Gastrocnemius medialis (tissue), 4 donors: ENCODE data around the gene PDE6H. TPM values are rescaled to one million over a fixed set of nuclear protein-coding genes. Genes with fewer than 3 reads are reported as not detected.

Experiments used
- ATAC-seq, 2 donors: fragments of 150-250 bp; one replicate each; pipeline ENCODE4 v1.9.1; 2016
- DNase-seq, 2 donors: peaks; one replicate each; pipeline ENCODE4 v3.0.0-alpha.2; 2019
- H3K27ac ChIP-seq, 4 donors: fragments of 200-600 bp; sonication (generic); 1 replicate in 1 of 4; 2 replicates in 3 of 4; pipeline ENCODE4 v1.5.1; 2016 to 2018; ENCODE audit warnings: mild to moderate bottlenecking in 2 of 4, moderate library complexity in 1 of 4
- H3K27me3 ChIP-seq, 3 donors: fragments of 200-600 bp; sonication (generic) in 2 of 3; 1 replicate in 1 of 3; 2 replicates in 2 of 3; pipeline versions ENCODE4 v1.5.1 to v1.6.0; 2016 to 2019; ENCODE audit warnings: mild to moderate bottlenecking in 1 of 3, moderate library complexity in 1 of 3
- H3K36me3 ChIP-seq, 2 donors: fragments of 200-600 bp; sonication (generic) in 1 of 2; one replicate each; pipeline ENCODE4 v1.5.1; 2017 to 2018
- H3K4me1 ChIP-seq, 2 donors: fragments of 200-600 bp; sonication (generic) in 1 of 2; one replicate each; pipeline ENCODE4 v1.5.1; 2016 to 2017; ENCODE audit warnings: mild to moderate bottlenecking in 2 of 2
- H3K4me3 ChIP-seq, 4 donors: fragments of 200-600 bp; sonication (generic) in 3 of 4; 1 replicate in 1 of 4; 2 replicates in 3 of 4; pipeline ENCODE4 v1.5.1; 2016 to 2019; ENCODE audit warnings: mild to moderate bottlenecking in 2 of 4
- H3K9me3 ChIP-seq, 3 donors: fragments of 200-600 bp; sonication (generic) in 2 of 3; 1 replicate in 1 of 3; 2 replicates in 2 of 3; pipeline ENCODE4 v1.5.1; 2016 to 2019
- CTCF ChIP-seq, 5 experiments: fragments of 450-650 bp in 3 of 5; fragments of 200-600 bp in 2 of 5; sonication (generic) in 2 of 5; IDR thresholded peaks in 4 of 5; conservative IDR thresholded peaks in 1 of 5; 1 replicate in 4 of 5; 2 replicates in 1 of 5; pipeline ENCODE4 v1.5.1; 2016 to 2019; ENCODE audit warnings: antibody characterized with exemption in 5 of 5, mild to moderate bottlenecking in 3 of 5, moderate library complexity in 3 of 5
- POLR2A ChIP-seq, 2 donors: fragments of 450-650 bp; IDR thresholded peaks; one replicate each; pipeline ENCODE4 v1.6.1; 2017; ENCODE audit warnings: antibody characterized with exemption in 2 of 2, mild to moderate bottlenecking in 2 of 2, moderate library complexity in 2 of 2
- in situ Hi-C, 4 donors: fragments of 200-750 bp; cut with MboI; loops; one replicate each; pipeline versions ENCODE4 v1.15.0 to v1.8.0; 2017; ENCODE audit warnings: low sequenced_read_pairs in 4 of 4
- intact Hi-C: fragments of 100-400 bp; cut with DNase I; formaldehyde crosslinking; loops from one replicate; pipeline ENCODE4 v1.15.1; 2023; ENCODE audit warnings: low total_unique reads
- total RNA-seq, 4 donors: library from RNA; depleted of rRNA; stranded (reverse); fragments of >200 nt; gene quantifications; one replicate each; pipeline versions ENCODE4 v1.1.0 to v1.2.3, GENCODE V29; 2016

Gene PDE6H
- total RNA-seq, 4 donors from 2014 or later = not detected

GRCh38 chr12:14968478-14968877 is 4.4 kb upstream of the PDE6H start:
- H3K36me3 ChIP-seq = no peaks in the 10 kb centered on the region
- H3K4me1 ChIP-seq = no peaks in the 10 kb centered on the region
- no peak overlapping the region for H3K4me3 ChIP-seq
- in situ Hi-C loops = no loop called here
- TF ChIP-seq CTCF (IDR thresholded peaks at IDR 0.05 in 4 of 5, conservative IDR thresholded peaks at IDR 0.05 in 1 of 5) (no peak), POLR2A (IDR thresholded peaks at IDR 0.05) (no peak)
- ATAC-seq (no peak), DNase-seq (no peak)
- H3K27me3 ChIP-seq = no peaks in the 10 kb centered on the region
- no peak overlapping the region for H3K27ac ChIP-seq
- intact Hi-C loops = no loop called here
- no peaks in the 10 kb centered on the region for H3K9me3 ChIP-seq

- intact Hi-C loops = no loop called here
Observed at GRCh38 chr12:14970473-14970872, 2.4 kb upstream of the PDE6H start.

GRCh38 chr12:14974633-14975032 is 1.8 kb downstream of the PDE6H start:
- in situ Hi-C loops (loop anchor here in 3 of 4 donors (25.0 kb wide), 1 partner anchor 337 kb away; no protein-coding TSS in a partner anchor), intact Hi-C loops (no loop called here)
- Histone ChIP-seq H3K9me3 (no peaks in the 10 kb centered on the region), H3K4me1 (no peaks in the 10 kb centered on the region), H3K27ac (no peak overlapping the region), H3K4me3 (no peak overlapping the region), H3K27me3 (no peaks in the 10 kb centered on the region), H3K36me3 (no peaks in the 10 kb centered on the region)
- TF ChIP-seq CTCF (IDR thresholded peaks at IDR 0.05 in 4 of 5, conservative IDR thresholded peaks at IDR 0.05 in 1 of 5) (no peak), POLR2A (IDR thresholded peaks at IDR 0.05) (no peak)
- ATAC-seq (no peak), DNase-seq (no peak)

More at GRCh38 chr12:14970473-14970872, 2.4 kb upstream of the PDE6H start:
- DNase-seq (no peak), ATAC-seq (no peak)
- TF ChIP-seq CTCF (IDR thresholded peaks at IDR 0.05 in 4 of 5, conservative IDR thresholded peaks at IDR 0.05 in 1 of 5) = no peak
- no peak for TF ChIP-seq POLR2A (IDR thresholded peaks at IDR 0.05)
- in situ Hi-C loops = no loop called here
- Histone ChIP-seq H3K9me3 (no peaks in the 10 kb centered on the region), H3K27ac (no peak overlapping the region), H3K4me1 (no peaks in the 10 kb centered on the region), H3K27me3 (no peaks in the 10 kb centered on the region), H3K4me3 (no peak overlapping the region), H3K36me3 (no peaks in the 10 kb centered on the region)

- Histone ChIP-seq H3K36me3 (no peaks in the 10 kb centered on the region), H3K4me1 (no peaks in the 10 kb centered on the region), H3K4me3 (no peak overlapping the region), H3K9me3 (no peaks in the 10 kb centered on the region), H3K27ac (no peak overlapping the region), H3K27me3 (no peaks in the 10 kb centered on the region)
- intact Hi-C loops (no loop called here), in situ Hi-C loops (loop anchor here in 3 of 4 donors (25.0 kb wide), 1 partner anchor 338 kb away; no protein-coding TSS in a partner anchor)
- ATAC-seq = no peak
- DNase-seq = no peak
- TF ChIP-seq CTCF (IDR thresholded peaks at IDR 0.05 in 4 of 5, conservative IDR thresholded peaks at IDR 0.05 in 1 of 5) (no peak), POLR2A (IDR thresholded peaks at IDR 0.05) (no peak)
Observed at GRCh38 chr12:14975457-14975856, 2.6 kb downstream of the PDE6H start.

GRCh38 chr12:14976658-14977057 is 3.8 kb downstream of the PDE6H start:
- no peak for ATAC-seq
- Histone ChIP-seq H3K27me3 (no peaks in the 10 kb centered on the region), H3K36me3 (no peaks in the 10 kb centered on the region), H3K4me3 (no peak overlapping the region), H3K4me1 (no peaks in the 10 kb centered on the region), H3K27ac (no peak overlapping the region), H3K9me3 (no peaks in the 10 kb centered on the region)
- TF ChIP-seq CTCF (IDR thresholded peaks at IDR 0.05 in 4 of 5, conservative IDR thresholded peaks at IDR 0.05 in 1 of 5) (no peak), POLR2A (IDR thresholded peaks at IDR 0.05) (no peak)
- intact Hi-C loops (no loop called here), in situ Hi-C loops (loop anchor here in 3 of 4 donors (25.0 kb wide), 1 partner anchor 339 kb away; no protein-coding TSS in a partner anchor)
- no peak for DNase-seq
